ENCODE results near the gene BCL2L15. TPM values are rescaled to one million over a fixed set of nuclear protein-coding genes. Genes with fewer than 3 reads are reported as not detected.

BCL2L15 gene
- total and polyA plus RNA-seq, 10 of the 15 experiments (the other 5 are each of a cell fraction or from before 2014, with no cell fraction given) = 0.42 to 1.2 (median 0.59) TPM

GRCh38 chr1:113929750-113930498, 42.5 kb upstream of the BCL2L15 start (continued):
- TF ChIP-seq NFYA (IDR thresholded peaks at IDR 0.05; ENCODE audit: borderline replicate concordance, low read depth, low read length) = no peak
- no peak for TF ChIP-seq USF1 (IDR thresholded peaks at IDR 0.05; ENCODE audit: borderline replicate concordance, extremely low read length, insufficient read depth, low read depth, low read length)
- no peak for TF ChIP-seq NFIC (IDR thresholded peaks at IDR 0.05; ENCODE audit: low read depth, low read length)
- TF ChIP-seq NFYB (IDR thresholded peaks at IDR 0.05; ENCODE audit: insufficient read depth, low read depth, low read length) = no peak
- TF ChIP-seq KAT2A (conservative IDR thresholded peaks at IDR 0.05; ENCODE audit: control insufficient read depth, low read depth, low read length) = no peak
- TF ChIP-seq E2F4 (IDR thresholded peaks at IDR 0.05; ENCODE audit: low read depth, low read length) = no peak
- TF ChIP-seq MXI1 (IDR thresholded peaks at IDR 0.05; ENCODE audit: low read depth, low read length) = peak; percentile 50
- no peak for TF ChIP-seq EP300 (IDR thresholded peaks at IDR 0.05; ENCODE audit: borderline replicate concordance in 1 of 2, control insufficient read depth in 1 of 2, low read depth in 2 of 2, low read length in 2 of 2)
- TF ChIP-seq ETV6 (conservative IDR thresholded peaks at IDR 0.05 in 1 of 2, IDR thresholded peaks at IDR 0.05 in 1 of 2; ENCODE audit: borderline replicate concordance in 1 of 2, low read depth in 1 of 2) = peak in 1 of 2 experiments; percentile 81; a peak in 1 of 4 replicates
- no peak for TF ChIP-seq CBX3 (IDR thresholded peaks at IDR 0.05; ENCODE audit: borderline replicate concordance, low read depth)
- TF ChIP-seq CHD1 (IDR thresholded peaks at IDR 0.05; ENCODE audit: low read depth, low read length) = no peak
- TF ChIP-seq GATAD2B (conservative IDR thresholded peaks at IDR 0.05; ENCODE audit: low read depth) = no peak
- peak; percentile 56; the same call in 1 of the 2 replicates for TF ChIP-seq BACH1 (IDR thresholded peaks at IDR 0.05; ENCODE audit: borderline replicate concordance)
- TF ChIP-seq RCOR1 (conservative IDR thresholded peaks at IDR 0.05; ENCODE audit: low read depth, low read length) = no peak
- peak; percentile 47 for TF ChIP-seq PBX3 (IDR thresholded peaks at IDR 0.05; ENCODE audit: insufficient replicate concordance, low read depth, low read length)
- no peak for TF ChIP-seq FOS (IDR thresholded peaks at IDR 0.05; ENCODE audit: borderline replicate concordance, extremely low read depth, insufficient read length)
- no peak for TF ChIP-seq PAX8 (IDR thresholded peaks at IDR 0.05)
- no peak for TF ChIP-seq BHLHE40 (IDR thresholded peaks at IDR 0.05; ENCODE audit: borderline replicate concordance in 1 of 2, low read depth in 2 of 2, low read length in 1 of 2)
- TF ChIP-seq POLR2AphosphoS5 (IDR thresholded peaks at IDR 0.05; ENCODE audit: low read length) = peak; percentile 33; the same call in 1 of the 2 replicates
- TF ChIP-seq HDAC2 (IDR thresholded peaks at IDR 0.05) = no peak
- TF ChIP-seq YBX1 (IDR thresholded peaks at IDR 0.05) = no peak
- no peak for TF ChIP-seq ZNF592 (IDR thresholded peaks at IDR 0.05)

All from GM12878 (cell line).